ENCODE results near the gene REST.
A peak's percentile ranks its signal among the peaks of the same experiment; 100 is the strongest.
"Not testable (repeated sequence)": the region's sequence is repeated elsewhere in the genome, so short reads cannot be mapped to it uniquely, and the experiment has no call there.

Gene REST

DNA sequence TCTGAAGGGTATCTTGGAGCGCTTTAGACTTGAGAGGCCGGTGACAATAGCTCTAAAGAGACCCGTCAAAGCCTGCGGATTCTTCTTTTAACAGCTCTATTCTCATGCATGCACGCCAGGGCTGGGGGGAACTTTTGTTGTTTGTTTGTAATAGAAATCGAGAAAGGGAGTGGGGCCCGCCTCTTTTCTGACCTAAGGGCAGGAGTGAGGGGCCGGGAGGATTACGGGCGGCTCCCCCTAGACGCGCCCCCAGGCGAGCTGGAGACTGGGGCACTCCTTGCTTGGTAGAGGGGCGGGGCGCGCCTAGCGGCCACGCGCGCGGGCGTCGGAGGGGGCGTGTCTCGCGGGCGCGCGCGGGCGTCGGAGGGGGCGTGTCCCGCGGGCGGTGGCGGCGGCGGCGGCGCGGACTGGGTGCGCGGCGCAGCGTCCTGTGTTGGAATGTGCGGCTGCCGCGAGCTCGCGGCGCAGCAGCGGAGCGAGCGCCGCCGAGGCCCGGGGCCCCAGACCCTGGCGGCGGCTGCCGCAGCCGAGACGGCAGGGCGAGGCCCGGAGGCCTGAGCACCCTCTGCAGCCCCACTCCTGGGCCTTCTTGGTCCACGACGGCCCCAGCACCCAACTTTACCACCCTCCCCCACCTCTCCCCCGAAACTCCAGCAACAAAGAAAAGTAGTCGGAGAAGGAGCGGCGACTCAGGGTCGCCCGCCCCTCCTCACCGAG is at the start of gene REST:
TSS of gene REST (plus strand) at position 412 of the 717 bp plus-strand sequence. CDS start 2,739 bp downstream, outside the sequence.
- peak; percentile 48 for DNase-seq

- no peak for DNase-seq
These were observed 47.9 kb upstream of the REST start for GRCh38 chr4:56859841-56860240.

- no peak for DNase-seq
These were observed 46.9 kb upstream of the REST start for GRCh38 chr4:56860781-56861180.

- no peak for DNase-seq
These were observed 46.3 kb upstream of the REST start for GRCh38 chr4:56861360-56861759.

GRCh38 chr4:56863441-56864139 is 44.1 kb upstream of the REST start:
- no peak for DNase-seq

- peak; percentile 49 for DNase-seq
These were observed 36.8 kb upstream of the REST start for GRCh38 chr4:56870946-56871345.

DNA sequence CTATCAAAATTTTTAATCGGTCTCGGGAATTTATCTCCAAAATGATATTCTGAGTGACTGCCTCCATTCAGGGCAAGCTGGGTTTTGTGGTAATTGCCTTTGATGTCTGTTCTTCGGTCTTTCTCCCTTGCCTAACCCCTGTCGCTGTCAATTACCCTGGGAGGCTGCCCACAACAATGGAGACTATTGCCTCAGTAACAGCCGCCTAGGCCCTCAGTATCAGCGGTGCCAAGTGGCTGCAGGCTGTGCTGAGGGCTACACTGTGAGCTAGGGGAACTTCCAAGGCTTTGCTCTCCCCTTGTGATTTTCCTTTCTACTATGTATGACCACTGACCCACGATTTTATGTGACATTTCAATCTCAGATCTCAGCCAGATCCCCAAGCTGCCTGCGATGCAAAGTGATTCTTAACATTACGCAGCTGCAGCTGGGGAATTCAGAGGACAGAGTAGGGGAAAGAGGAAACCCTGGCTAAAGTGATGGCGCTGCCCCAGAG is 36.3 kb upstream of the REST start:
- DNase-seq, result no peak

- no peak for DNase-seq
These were observed 33.5 kb upstream of the REST start for GRCh38 chr4:56874166-56874565.

DNA sequence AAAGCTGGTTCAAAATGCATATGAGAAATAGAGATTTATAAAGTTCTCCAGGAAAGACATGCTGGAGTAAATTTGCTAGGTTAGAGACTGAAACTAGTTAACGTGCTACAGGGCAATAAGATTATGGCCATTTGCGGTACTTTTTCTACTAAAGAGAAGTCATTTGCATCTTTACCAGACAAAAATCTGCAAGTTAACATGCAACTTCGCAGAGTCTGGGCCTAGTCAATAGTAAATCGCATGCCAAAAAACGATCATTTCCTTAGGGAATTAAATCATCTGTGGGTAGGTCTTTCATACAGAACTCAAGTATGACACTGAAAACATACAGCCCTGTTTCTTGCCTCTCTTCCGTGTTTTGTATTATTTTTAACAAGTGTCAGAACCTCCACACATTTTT is 32.8 kb upstream of the REST start:
- no peak for DNase-seq

DNA sequence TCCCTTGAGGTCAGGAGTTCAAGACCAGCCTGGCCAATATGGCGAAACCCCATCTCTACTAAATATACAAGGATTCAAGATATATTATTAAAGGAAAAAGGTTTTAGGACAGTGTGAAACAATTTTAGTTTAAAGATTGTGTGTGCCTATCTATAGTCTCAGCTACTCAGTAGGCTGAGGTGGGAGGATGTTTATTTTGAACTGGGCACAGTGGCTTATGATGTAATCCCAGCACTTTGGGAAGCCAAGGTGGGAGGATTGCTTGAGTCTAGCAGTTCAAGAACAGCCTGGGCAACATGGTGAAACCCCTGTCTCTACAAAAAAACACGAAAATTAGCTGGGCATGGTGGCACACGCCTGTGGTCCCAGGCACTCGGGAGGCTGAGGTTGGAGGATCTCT is 31.4 kb upstream of the REST start:
- DNase-seq, result no peak

GRCh38 chr4:56879996-56880395 is 27.7 kb upstream of the REST start:
- no peak for DNase-seq

DNA sequence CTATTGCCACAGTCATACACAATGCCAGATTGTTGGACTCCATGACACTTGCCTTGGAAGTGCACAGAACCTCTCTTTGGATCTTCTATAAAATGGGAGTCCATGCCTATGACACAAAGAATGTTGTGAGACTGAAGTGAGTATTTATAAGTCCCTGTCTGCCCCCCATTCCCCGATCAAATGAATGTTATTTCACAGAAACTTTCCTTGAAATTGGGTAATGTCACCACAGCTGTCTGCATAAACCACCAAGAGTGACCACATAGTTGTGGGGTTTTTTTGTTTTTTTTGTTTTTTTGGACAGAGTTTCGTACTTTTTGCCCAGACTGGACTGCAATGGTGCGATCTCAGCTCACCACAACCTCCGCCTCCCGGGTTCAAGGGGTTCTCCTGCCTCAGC is 27.1 kb upstream of the REST start:
- no peak for DNase-seq

DNA sequence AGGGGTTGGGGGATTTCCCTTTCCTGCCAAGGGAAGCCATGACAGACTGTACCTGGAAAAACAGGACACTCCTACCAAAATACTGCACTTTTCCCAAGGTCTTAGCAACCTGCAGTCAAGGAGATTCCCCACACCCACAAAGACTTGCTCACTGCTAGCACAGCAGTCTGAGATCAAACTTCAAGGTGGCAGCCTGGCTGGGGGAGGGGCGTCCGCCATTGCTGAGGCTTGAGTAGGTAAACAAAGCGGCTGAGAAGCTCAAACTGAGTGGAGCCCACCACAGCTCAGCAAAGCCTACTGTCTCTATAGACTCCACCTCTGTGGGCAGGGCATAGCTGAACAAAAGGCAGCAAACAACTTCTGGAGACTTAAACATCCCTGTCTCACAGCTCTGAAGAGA is 23.2 kb upstream of the REST start:
- DNase-seq, result not testable (repeated sequence)

DNA sequence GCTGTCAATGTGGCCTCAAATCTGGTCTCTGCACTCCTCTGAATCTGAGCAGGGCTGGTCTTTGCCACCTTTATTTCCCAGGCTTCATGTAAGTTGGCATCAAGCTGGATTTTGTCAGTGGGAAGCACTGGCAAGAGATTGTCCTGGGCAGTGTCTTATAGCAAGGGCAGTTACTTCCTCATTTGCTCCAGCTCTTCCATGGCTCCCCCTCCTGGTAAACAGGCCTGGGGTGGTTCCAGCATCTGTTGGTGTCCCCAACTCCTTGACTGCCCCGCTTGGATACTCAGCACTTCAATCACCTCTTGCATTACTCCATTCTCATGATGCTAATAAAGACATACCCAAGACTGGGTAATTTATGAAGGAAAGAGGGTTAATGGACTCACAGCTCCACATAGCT is 15.0 kb upstream of the REST start:
- DNase-seq, result no peak

- DNase-seq, result not testable (repeated sequence)
These were observed 9.9 kb upstream of the REST start for GRCh38 chr4:56897842-56898241.

DNA sequence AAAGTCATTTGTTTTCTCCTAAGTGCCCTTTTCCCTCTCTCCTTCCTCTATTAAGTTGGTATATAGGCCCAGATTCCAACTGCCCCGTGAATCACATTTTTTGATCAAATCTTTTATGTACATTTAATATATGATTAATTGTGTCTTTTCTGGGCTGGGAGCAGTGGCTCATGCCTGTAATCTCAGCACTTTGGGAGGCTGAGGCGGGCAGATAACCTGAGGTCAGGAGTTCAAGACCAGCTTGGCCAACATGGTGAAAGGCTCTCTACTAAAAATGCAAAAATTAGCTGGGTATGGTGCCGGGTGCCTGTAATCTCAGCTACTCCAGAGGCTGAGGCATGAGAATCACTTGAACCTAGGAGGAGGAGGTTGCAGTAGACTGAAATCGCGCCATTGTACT is 7.5 kb upstream of the REST start:
- not testable (repeated sequence) for DNase-seq

DNA sequence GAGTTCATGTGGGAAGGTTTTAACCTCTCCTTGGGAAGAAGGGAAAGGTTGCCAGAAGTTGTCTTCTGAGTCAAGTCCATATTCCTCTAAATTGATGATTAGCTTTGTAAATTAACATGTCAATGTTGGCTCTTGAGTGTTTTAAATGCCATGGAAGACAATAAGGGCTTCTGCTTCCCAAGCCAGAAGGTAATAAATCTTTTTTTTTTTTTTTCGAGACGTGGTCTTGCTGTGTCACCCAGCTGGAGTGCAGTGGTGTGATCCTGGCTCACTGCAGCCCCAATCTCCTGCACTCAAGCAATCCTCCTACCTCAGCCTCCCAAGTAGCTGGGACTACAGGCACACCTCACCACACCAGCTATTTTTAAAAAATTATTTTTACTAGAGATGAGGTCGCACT is 5.0 kb upstream of the REST start:
- no peak for DNase-seq

DNA sequence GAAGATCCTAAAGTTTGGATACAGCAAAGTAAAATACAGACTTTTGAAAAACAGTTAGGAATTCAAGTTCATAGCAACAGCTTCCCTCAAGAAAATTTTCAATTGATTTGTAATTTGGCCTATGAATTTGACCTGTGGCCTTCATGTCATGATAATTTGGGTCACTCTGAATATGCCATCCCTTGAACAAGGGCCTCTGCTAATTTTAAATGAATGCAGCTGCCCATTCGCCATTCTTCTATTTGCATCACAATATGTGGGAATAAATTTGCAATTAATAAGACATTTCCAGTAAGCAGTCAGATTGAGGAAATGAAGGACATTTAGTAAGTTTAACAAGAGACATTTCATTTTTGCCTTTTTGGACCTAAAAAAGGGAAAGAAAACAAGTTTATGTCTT is 1.9 kb upstream of the REST start:
- no peak for DNase-seq

- DNase-seq, result no peak
These were observed 959 bp upstream of the REST start for GRCh38 chr4:56906489-56907393.

- peak; percentile 59 for DNase-seq
These were observed 746 bp downstream of the REST start for GRCh38 chr4:56908206-56909085.

DNA sequence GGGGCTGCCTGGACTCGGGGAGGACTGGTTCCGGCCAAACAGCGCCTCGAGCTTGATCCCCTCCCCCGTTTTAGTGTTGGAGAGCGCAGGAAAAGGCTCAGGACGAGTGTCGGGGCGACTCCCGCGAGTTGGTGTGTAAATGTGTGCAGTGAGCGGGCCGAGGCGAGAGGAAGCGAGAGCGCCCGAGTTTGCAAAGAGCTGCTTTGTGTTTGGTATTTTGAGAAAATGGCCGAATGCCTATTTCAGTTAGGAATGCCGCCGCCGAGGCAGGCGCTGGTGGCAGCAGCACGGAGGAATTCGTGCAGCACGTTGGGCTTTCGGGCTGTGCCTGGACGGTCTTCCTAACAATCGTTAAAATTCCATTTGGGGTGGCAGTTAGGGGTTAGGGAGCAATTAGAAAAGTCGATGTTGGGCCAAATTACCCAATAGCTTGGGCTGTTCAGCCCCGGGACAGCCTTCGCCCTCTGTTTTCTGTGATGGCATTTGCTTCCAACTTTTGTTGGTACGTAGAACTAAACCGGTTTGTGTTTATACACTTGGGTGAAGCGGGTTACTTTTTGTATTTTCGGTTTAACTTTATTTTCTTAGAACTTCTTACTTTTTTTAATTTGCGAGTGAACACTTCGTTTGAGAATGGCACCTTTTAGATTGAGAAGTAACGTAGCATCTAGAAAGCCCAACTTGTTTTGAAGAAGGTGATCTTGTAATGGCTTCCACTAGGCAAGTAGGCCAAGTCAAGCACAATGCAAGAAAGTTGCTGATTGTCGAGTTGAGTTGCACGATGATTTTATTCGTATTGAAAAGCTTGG is 1.6 kb downstream of the REST start:
- DNase-seq, result peak; percentile 28
